ENCODE measurements around the gene TARS3.

TARS3 gene

DNA sequence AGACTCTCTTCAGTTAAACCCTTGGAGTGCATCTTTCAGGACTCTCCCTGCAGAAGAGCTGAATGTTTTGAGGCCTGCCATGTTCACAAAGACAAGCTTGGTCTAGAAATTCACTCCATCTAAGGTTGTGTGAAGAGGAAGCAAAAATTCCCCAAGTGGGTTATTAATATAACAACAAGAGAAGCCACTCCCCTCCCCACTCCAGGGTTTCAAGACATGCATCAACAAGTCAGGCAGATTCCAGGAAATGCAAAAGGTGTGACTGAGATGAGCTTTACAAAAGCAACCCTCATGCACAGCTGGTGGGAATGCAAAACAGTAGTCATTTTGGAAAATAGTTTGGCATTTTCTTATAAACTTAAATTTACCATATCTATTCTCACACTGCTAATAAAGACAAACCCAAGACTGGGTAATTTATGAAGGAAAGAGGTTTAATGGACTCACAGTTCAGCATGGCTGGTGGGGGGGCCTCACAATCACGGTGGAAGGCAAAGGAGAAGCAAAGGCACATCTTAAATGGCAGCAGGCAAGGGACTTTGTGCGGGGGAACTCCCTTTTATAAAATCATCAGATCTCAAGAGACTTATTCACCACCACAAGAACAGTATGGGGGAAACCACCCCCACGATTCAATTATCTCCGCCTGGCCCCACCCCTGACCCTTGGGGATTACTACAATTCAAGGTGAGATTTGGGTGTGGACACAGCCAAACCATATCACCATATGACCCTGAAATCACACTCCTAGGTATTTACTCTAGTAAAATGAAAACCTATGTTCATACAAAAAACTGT lies 31.3 kb downstream of the TARS3 start:
- Histone ChIP-seq H3K9me3 (ENCODE audit: severe bottlenecking) (no peaks in the 10 kb centered on the region), H3K27ac (no peak overlapping the region), H3K27me3 (ENCODE audit: insufficient read depth, low read depth, severe bottlenecking) (no peaks in the 10 kb centered on the region), H3K4me3 (ENCODE audit: low read depth, low read length) (no peak overlapping the region), H3K36me3 (peaks cover 4% of the 10 kb centered on the region; the same call in 1 of the 2 replicates)
- no peak for DNase-seq
- TF ChIP-seq, protein P1, sequence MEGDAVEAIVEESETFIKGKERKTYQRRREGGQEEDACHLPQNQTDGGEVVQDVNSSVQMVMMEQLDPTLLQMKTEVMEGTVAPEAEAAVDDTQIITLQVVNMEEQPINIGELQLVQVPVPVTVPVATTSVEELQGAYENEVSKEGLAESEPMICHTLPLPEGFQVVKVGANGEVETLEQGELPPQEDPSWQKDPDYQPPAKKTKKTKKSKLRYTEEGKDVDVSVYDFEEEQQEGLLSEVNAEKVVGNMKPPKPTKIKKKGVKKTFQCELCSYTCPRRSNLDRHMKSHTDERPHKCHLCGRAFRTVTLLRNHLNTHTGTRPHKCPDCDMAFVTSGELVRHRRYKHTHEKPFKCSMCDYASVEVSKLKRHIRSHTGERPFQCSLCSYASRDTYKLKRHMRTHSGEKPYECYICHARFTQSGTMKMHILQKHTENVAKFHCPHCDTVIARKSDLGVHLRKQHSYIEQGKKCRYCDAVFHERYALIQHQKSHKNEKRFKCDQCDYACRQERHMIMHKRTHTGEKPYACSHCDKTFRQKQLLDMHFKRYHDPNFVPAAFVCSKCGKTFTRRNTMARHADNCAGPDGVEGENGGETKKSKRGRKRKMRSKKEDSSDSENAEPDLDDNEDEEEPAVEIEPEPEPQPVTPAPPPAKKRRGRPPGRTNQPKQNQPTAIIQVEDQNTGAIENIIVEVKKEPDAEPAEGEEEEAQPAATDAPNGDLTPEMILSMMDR (IDR thresholded peaks at IDR 0.05; ENCODE audit: low read depth, low read length), result no peak

DNA sequence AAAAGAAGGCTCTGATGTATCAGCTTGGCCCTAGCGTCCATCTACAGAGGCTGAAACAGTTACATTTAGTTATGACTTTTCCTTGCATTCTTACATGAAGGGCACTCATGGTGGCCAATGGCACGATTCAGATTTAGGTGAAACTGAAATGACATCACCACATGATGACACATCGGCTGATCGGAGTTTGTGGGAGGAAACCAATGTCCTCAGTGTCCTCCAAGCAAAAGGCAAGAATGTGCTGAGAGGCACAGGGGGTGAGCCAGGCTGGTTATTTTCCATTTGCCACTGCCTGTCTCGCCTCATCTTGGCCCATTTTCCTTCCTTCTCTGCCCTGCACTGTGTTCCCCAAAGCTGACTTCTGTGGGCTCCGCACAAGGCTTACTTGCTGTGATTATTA lies 34.4 kb downstream of the TARS3 start:
- TF ChIP-seq, protein P1 (IDR thresholded peaks at IDR 0.05; ENCODE audit: low read depth, low read length), result no peak
- H3K27me3 ChIP-seq (ENCODE audit: insufficient read depth, low read depth, severe bottlenecking), result no peaks in the 10 kb centered on the region

GRCh38 chr15:101686718-101687117 lies 37.6 kb downstream of the TARS3 start:
- no peak overlapping the region for H3K27ac ChIP-seq
- H3K27me3 ChIP-seq (ENCODE audit: insufficient read depth, low read depth, severe bottlenecking), result no peaks in the 10 kb centered on the region
- no peaks in the 10 kb centered on the region for H3K36me3 ChIP-seq
- H3K4me3 ChIP-seq (ENCODE audit: low read depth, low read length), result no peak overlapping the region
- DNase-seq, result no peak
- no peaks in the 10 kb centered on the region for H3K9me3 ChIP-seq (ENCODE audit: severe bottlenecking)
- TF ChIP-seq, protein P1 (IDR thresholded peaks at IDR 0.05; ENCODE audit: low read depth, low read length), result no peak

More for the DNA sequence above, 34.4 kb downstream of the TARS3 start:
- no peaks in the 10 kb centered on the region for H3K9me3 ChIP-seq (ENCODE audit: severe bottlenecking)
- no peak overlapping the region for H3K27ac ChIP-seq
- no peaks in the 10 kb centered on the region for H3K36me3 ChIP-seq
- H3K4me3 ChIP-seq (ENCODE audit: low read depth, low read length), result no peak overlapping the region
- DNase-seq, result no peak

- H3K4me3 ChIP-seq (ENCODE audit: low read depth, low read length), result no peak overlapping the region
- no peaks in the 10 kb centered on the region for H3K9me3 ChIP-seq (ENCODE audit: severe bottlenecking)
- H3K36me3 ChIP-seq, result no peaks in the 10 kb centered on the region
- H3K27ac ChIP-seq, result no peak overlapping the region
- no peaks in the 10 kb centered on the region for H3K27me3 ChIP-seq (ENCODE audit: insufficient read depth, low read depth, severe bottlenecking)
- TF ChIP-seq, protein P1 (IDR thresholded peaks at IDR 0.05; ENCODE audit: low read depth, low read length), result no peak
- no peak for DNase-seq
Observed at GRCh38 chr15:101684877-101685276, 39.4 kb downstream of the TARS3 start.

DNA sequence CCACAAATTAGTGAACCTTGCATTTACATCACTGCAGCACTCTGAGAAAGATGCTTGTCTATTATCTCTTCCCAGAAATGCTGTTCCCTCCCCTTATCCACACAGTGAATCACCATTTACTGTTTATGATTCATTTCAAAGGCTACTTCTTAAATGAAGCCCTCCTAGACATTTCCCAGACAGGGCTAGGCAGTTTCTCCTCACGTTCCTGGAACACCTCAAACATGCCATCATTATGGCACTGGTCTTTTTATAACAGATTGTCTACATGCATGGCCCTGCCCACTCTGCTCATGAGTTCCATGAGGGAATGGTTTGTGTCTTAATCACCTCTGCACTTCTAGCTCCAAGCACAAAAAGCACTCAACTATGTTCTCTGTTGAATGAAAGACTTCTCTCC lies 39.9 kb downstream of the TARS3 start:
- H3K27me3 ChIP-seq (ENCODE audit: insufficient read depth, low read depth, severe bottlenecking), result no peaks in the 10 kb centered on the region
- H3K36me3 ChIP-seq, result no peaks in the 10 kb centered on the region
- TF ChIP-seq, protein P1 (IDR thresholded peaks at IDR 0.05; ENCODE audit: low read depth, low read length), result no peak
- H3K27ac ChIP-seq, result no peak overlapping the region
- no peak for DNase-seq
- no peaks in the 10 kb centered on the region for H3K9me3 ChIP-seq (ENCODE audit: severe bottlenecking)
- H3K4me3 ChIP-seq (ENCODE audit: low read depth, low read length), result no peak overlapping the region

DNA sequence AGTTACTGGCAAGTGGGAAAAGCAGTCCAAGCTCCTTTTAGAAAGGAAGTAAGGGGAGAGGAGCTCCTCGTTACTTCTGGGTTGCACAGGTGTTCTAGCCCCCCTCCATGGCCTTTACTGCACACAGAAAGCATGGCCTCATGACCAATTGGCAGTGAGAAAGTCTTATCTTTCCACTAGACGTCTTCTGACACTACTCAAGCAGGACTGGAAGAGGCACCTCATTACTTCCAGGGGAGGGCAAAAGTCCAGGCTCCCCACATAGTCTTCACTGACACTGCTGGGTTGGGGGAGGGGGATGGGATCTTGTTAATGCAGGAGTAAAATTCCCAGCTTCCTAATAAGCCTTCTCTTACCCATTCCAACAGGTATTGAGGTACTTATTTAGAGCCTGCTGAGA lies 44.5 kb downstream of the TARS3 start:
- DNase-seq, result no peak
- TF ChIP-seq, protein P1 (IDR thresholded peaks at IDR 0.05; ENCODE audit: low read depth, low read length), result no peak
- Histone ChIP-seq H3K9me3 (ENCODE audit: severe bottlenecking) (no peaks in the 10 kb centered on the region), H3K36me3 (peaks cover 3% of the 10 kb centered on the region; the same call in 1 of the 2 replicates), H3K4me3 (ENCODE audit: low read depth, low read length) (no peak overlapping the region), H3K27me3 (ENCODE audit: insufficient read depth, low read depth, severe bottlenecking) (no peaks in the 10 kb centered on the region), H3K27ac (no peak overlapping the region)

Measured in WERI-Rb-1 (cell line).